ENCODE data around the gene FKBP1B.

- TF ChIP-seq, protein P1, sequence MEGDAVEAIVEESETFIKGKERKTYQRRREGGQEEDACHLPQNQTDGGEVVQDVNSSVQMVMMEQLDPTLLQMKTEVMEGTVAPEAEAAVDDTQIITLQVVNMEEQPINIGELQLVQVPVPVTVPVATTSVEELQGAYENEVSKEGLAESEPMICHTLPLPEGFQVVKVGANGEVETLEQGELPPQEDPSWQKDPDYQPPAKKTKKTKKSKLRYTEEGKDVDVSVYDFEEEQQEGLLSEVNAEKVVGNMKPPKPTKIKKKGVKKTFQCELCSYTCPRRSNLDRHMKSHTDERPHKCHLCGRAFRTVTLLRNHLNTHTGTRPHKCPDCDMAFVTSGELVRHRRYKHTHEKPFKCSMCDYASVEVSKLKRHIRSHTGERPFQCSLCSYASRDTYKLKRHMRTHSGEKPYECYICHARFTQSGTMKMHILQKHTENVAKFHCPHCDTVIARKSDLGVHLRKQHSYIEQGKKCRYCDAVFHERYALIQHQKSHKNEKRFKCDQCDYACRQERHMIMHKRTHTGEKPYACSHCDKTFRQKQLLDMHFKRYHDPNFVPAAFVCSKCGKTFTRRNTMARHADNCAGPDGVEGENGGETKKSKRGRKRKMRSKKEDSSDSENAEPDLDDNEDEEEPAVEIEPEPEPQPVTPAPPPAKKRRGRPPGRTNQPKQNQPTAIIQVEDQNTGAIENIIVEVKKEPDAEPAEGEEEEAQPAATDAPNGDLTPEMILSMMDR (IDR thresholded peaks at IDR 0.05): no peak
- TF ChIP-seq POLR2A (IDR thresholded peaks at IDR 0.05): no peak
Measured at GRCh38 chr2:24011250-24012104, 38.1 kb upstream of the FKBP1B start.
